Endothelial cell of umbilical vein (primary cell): Measurements from ENCODE around the gene TMPRSS12. TPM values are rescaled to one million over a fixed set of nuclear protein-coding genes. Genes with fewer than 3 reads are reported as not detected.

Source experiments
- BruUV-seq: library from RNA; stranded (reverse); fragments of 400-500 nt; replicated peaks from 2 replicates; lab custom pipeline; 2021; lab: Mats Ljungman, UMichigan
- CTCF ChIA-PET: fragments of 300-600, 350-600 bp; sonication (Branson Sonifier 250); formaldehyde crosslinking; loops from one replicate; lab custom pipeline; 2021; ENCODE audit warnings: antibody characterized with exemption, inconsistent platforms; lab: Charles Lee
- POLR2A ChIA-PET: fragments of 300-600, 350-600 bp; sonication (Branson Sonifier 250); formaldehyde crosslinking; loops from one replicate; lab custom pipeline; 2021; ENCODE audit warnings: antibody characterized with exemption, inconsistent platforms; lab: Charles Lee
- DNase-seq: peaks from one replicate; pipeline ENCODE4 v3.0.0-alpha.2; 2011; ENCODE audit warnings: low read depth, low spot score
- FAIRE-seq: peaks from 2 replicates; lab custom pipeline; 2011; peaks lifted over from hg19 to GRCh38; lab: Jason Lieb, UNC
- H2AFZ ChIP-seq: 2 replicates; pipeline ENCODE4 v1.6.0; 2012; ENCODE audit warnings: low read depth, low read length, control low read depth, inconsistent platforms
- H3K27ac ChIP-seq: 2 replicates; pipeline ENCODE4 v1.5.1; 2011; ENCODE audit warnings: low read depth, mild to moderate bottlenecking, control low read depth, low read length, moderate library complexity; ENCODE audit not compliant: insufficient read depth
- H3K27me3 ChIP-seq, 2 experiments: 2 replicates each; pipeline versions ENCODE4 v1.6.0 to v1.6.1; 2011; ENCODE audit warnings: low read length in 2 of 2, mixed read lengths in 1 of 2; ENCODE audit not compliant: control insufficient read depth in 2 of 2, insufficient read depth in 2 of 2
- H3K36me3 ChIP-seq, 2 experiments: 2 replicates in 1 of 2; 3 replicates in 1 of 2; pipeline ENCODE4 v1.5.1; 2011; ENCODE audit warnings: low read length in 2 of 2, mild to moderate bottlenecking in 1 of 2, moderate library complexity in 1 of 2; ENCODE audit not compliant: control insufficient read depth in 2 of 2, insufficient read depth in 2 of 2; ENCODE audit errors: extremely low read depth in 1 of 2
- H3K4me1 ChIP-seq: 3 replicates; pipeline ENCODE4 v1.5.1; 2011; ENCODE audit warnings: mild to moderate bottlenecking, low read length; ENCODE audit not compliant: control insufficient read depth, insufficient read depth; ENCODE audit errors: extremely low read depth
- H3K4me2 ChIP-seq: 2 replicates; pipeline ENCODE4 v1.6.1; 2011; ENCODE audit warnings: low read length, control low read depth, mixed read lengths; ENCODE audit not compliant: insufficient read depth
- H3K4me3 ChIP-seq, 3 experiments: fragments of 200-600 bp in 1 of 3; sonication (generic), shearing (Covaris generic) in 1 of 3; replicated peaks in 1 of 3; 2 replicates each; pipeline ENCODE4 v1.5.1; 2011 to 2016; ENCODE audit warnings: control low read depth in 3 of 3, low read length in 3 of 3, mild to moderate bottlenecking in 2 of 3, inconsistent platforms in 1 of 3, low read depth in 1 of 3, moderate library complexity in 1 of 3; ENCODE audit not compliant: insufficient read depth in 1 of 3
- H3K79me2 ChIP-seq: 2 replicates; pipeline ENCODE4 v1.6.0; 2012; ENCODE audit warnings: low read length, inconsistent platforms; ENCODE audit not compliant: control insufficient read depth, insufficient read depth
- H3K9ac ChIP-seq: replicated peaks from 2 replicates; pipeline ENCODE3; 2011; ENCODE audit warnings: low read length, control low read depth; ENCODE audit not compliant: insufficient read depth; ENCODE audit errors: extremely low read depth
- H3K9me1 ChIP-seq: replicated peaks from 3 replicates; pipeline ENCODE4 v1.6.0; 2011; ENCODE audit warnings: mild to moderate bottlenecking, low read length; ENCODE audit not compliant: control insufficient read depth, insufficient read depth; ENCODE audit errors: extremely low read depth
- H3K9me3 ChIP-seq: replicated peaks from 2 replicates; pipeline ENCODE4 v1.5.1; 2012; ENCODE audit warnings: low read length, inconsistent platforms; ENCODE audit not compliant: control insufficient read depth, insufficient read depth
- H4K20me1 ChIP-seq: replicated peaks from 2 replicates; pipeline ENCODE3; 2011; ENCODE audit warnings: mild to moderate bottlenecking, low read length; ENCODE audit not compliant: control insufficient read depth, insufficient read depth; ENCODE audit errors: extremely low read depth
- EZH2 ChIP-seq: IDR thresholded peaks from 2 replicates; pipeline ENCODE4 v1.6.1; 2012; ENCODE audit warnings: borderline replicate concordance, low read depth, mild to moderate bottlenecking, moderate library complexity, low read length, inconsistent platforms; ENCODE audit not compliant: severe bottlenecking
- FOS ChIP-seq: IDR thresholded peaks from 2 replicates; pipeline ENCODE4 v1.6.1; 2011; ENCODE audit warnings: mild to moderate bottlenecking, low read length, moderate library complexity, borderline replicate concordance; ENCODE audit not compliant: insufficient read depth
- GATA2 ChIP-seq: IDR thresholded peaks from 2 replicates; pipeline ENCODE4 v1.7.0; 2011; ENCODE audit warnings: low read depth, mild to moderate bottlenecking, moderate library complexity, mixed read lengths, low read length; ENCODE audit not compliant: insufficient read length, insufficient read depth
- JUN ChIP-seq: IDR thresholded peaks from 2 replicates; pipeline ENCODE4 v1.6.1; 2011; ENCODE audit warnings: borderline replicate concordance, low read depth; ENCODE audit not compliant: insufficient read length, insufficient read depth
- MYC ChIP-seq: IDR thresholded peaks from one replicate; pipeline ENCODE4 v1.6.1; 2011; ENCODE audit warnings: mild to moderate bottlenecking, low read depth, low read length
- POLR2A ChIP-seq: IDR thresholded peaks from 2 replicates; pipeline ENCODE4 v1.6.1; 2012; ENCODE audit warnings: low read depth, mild to moderate bottlenecking, control low read depth, low read length
- POLR2AphosphoS5 ChIP-seq: IDR thresholded peaks from 2 replicates; pipeline ENCODE4 v1.6.1; 2012; ENCODE audit warnings: low read depth, mild to moderate bottlenecking, control low read depth, low read length, moderate library complexity; ENCODE audit not compliant: insufficient read depth
- dilution Hi-C: fragments of 300-500 bp; cut with MboI; formaldehyde crosslinking; loops from one replicate; pipeline ENCODE4 v1.15.0; 2019; ENCODE audit warnings: low sequenced_read_pairs; ENCODE audit not compliant: extremely low pct_ligation_motif_present
- intact Hi-C: fragments of 100-400 bp; cut with micrococcal nuclease; formaldehyde crosslinking; loops from one replicate; pipeline ENCODE4 v1.10.0; 2022
- polyA plus RNA-seq, 4 experiments: library from polyadenylated mRNA; depleted of rRNA in 3 of 4; stranded (reverse) in 3 of 4; unstranded in 1 of 4; fragments of >200 nt; gene quantifications; 2 replicates each; pipeline versions ENCODE4 v1.2.1 to v1.2.3, GENCODE V29; 2011 to 2012; ENCODE audit warnings: missing spikeins in 1 of 4
- total RNA-seq: library from RNA; stranded (reverse); gene quantifications from 2 replicates; pipeline ENCODE4 v1.2.3, GENCODE V29; 2021
- TF ChIP-seq, protein P1 (sequence below), 2 donors: IDR thresholded peaks; 1 replicate in 1 of 2; 2 replicates in 1 of 2; pipeline ENCODE4 v1.5.1; 2011; ENCODE audit warnings: low read length in 2 of 2, mild to moderate bottlenecking in 2 of 2, moderate library complexity in 2 of 2, control low read depth in 1 of 2, inconsistent platforms in 1 of 2, low read depth in 1 of 2; ENCODE audit not compliant: insufficient read depth in 1 of 2; ENCODE audit errors: extremely low read depth in 1 of 2
- TF ChIP-seq, protein P2 (sequence below): IDR thresholded peaks from 2 replicates; pipeline ENCODE4 v1.6.1; 2011; ENCODE audit not compliant: insufficient read depth, insufficient read length

Gene TMPRSS12
- total and polyA plus RNA-seq, 2 donors (not counting 3 experiments of a cell fraction or from before 2014, with no cell fraction given) = not detected

DNA sequence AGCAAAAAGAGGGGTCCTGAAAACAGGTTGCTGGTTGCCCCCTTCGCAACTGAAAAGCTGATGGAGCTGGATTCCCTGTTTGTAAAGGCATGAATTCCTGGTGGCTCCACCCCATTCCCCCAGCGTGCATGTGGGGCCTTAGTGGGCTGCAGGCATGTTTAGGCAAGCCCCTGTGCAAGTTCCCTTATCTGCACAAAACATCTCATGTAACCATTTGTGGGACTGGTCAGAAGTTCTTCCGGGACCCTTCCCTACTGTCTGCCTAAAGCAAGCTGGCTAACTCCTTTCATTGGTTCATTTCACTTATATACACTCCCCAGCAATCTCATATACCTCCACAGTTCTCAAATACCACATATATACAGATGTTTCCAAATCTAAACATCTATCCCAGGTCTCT, 85.7 kb downstream of the TMPRSS12 start:
- BruUV-seq = no TSS peak
- H2AFZ ChIP-seq = no peak overlapping the region
- no peaks in the 10 kb centered on the region for H4K20me1 ChIP-seq
- TF ChIP-seq POLR2AphosphoS5 (no peak), FOS (no peak), EZH2 (no peak), JUN (no peak), GATA2 (no peak), POLR2A (no peak), MYC (no peak)
- TF ChIP-seq, protein P1, sequence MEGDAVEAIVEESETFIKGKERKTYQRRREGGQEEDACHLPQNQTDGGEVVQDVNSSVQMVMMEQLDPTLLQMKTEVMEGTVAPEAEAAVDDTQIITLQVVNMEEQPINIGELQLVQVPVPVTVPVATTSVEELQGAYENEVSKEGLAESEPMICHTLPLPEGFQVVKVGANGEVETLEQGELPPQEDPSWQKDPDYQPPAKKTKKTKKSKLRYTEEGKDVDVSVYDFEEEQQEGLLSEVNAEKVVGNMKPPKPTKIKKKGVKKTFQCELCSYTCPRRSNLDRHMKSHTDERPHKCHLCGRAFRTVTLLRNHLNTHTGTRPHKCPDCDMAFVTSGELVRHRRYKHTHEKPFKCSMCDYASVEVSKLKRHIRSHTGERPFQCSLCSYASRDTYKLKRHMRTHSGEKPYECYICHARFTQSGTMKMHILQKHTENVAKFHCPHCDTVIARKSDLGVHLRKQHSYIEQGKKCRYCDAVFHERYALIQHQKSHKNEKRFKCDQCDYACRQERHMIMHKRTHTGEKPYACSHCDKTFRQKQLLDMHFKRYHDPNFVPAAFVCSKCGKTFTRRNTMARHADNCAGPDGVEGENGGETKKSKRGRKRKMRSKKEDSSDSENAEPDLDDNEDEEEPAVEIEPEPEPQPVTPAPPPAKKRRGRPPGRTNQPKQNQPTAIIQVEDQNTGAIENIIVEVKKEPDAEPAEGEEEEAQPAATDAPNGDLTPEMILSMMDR (IDR thresholded peaks at IDR 0.05; ENCODE audit: extremely low read depth in 1 of 2, insufficient read depth in 1 of 2, low read depth in 1 of 2, low read length in 2 of 2) = no peak
- TF ChIP-seq, protein P2, sequence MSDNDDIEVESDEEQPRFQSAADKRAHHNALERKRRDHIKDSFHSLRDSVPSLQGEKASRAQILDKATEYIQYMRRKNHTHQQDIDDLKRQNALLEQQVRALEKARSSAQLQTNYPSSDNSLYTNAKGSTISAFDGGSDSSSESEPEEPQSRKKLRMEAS = no peak
- H3K4me2 ChIP-seq = no peak overlapping the region
- no peak overlapping the region for H3K4me3 ChIP-seq
- intact Hi-C loops = loop anchor here (5.0 kb wide), 1 partner anchor 59 kb away; no protein-coding TSS in a partner anchor
- H3K4me1 ChIP-seq = peaks cover 21% of the 10 kb centered on the region
- H3K9me1 ChIP-seq = no peaks in the 10 kb centered on the region
- no peaks in the 10 kb centered on the region for H3K79me2 ChIP-seq
- DNase-seq (no peak), FAIRE-seq (no peak)
- H3K27me3 ChIP-seq = no peaks in the 10 kb centered on the region
- no peak overlapping the region for H3K9ac ChIP-seq
- H3K36me3 ChIP-seq = peaks cover 0 to 3% of the 10 kb centered on the region in 2 experiments
- dilution Hi-C loops = no loop called here
- ChIA-PET POLR2A (no interaction called here), CTCF (interaction anchor here (0.5 to 3.1 kb wide), 3 partner anchors 59 to 126 kb away, joined by 3 to 9 read pairs (median 4); no protein-coding TSS in a partner anchor)
- H3K27ac ChIP-seq = no peak overlapping the region
- no peaks in the 10 kb centered on the region for H3K9me3 ChIP-seq
